ENCODE results near the gene TDRD10.
A peak's percentile ranks its signal among the peaks of the same experiment; 100 is the strongest.

GRCh38 chr1:154502066-154502743, at the start of gene TDRD10, which contains the start of gene SHE:
- TF ChIP-seq CTCF (IDR thresholded peaks at IDR 0.05) (no peak), POLR2A (IDR thresholded peaks at IDR 0.05) (no peak), POLR2AphosphoS5 (IDR thresholded peaks at IDR 0.05; ENCODE audit: insufficient read depth in 1 of 2, low read depth in 1 of 2) (peak in 1 of 2 donors; percentile 2)

All from vagina (tissue), 2 donors.